Measurements from ENCODE around the gene MMP14. TPM values are rescaled to one million over a fixed set of nuclear protein-coding genes. Genes with fewer than 3 reads are reported as not detected.

Gene MMP14
- total and polyA plus RNA-seq, 2 of the 8 experiments (the other 6 are each of a cell fraction or from before 2014, with no cell fraction given): 58.2 to 86.8 TPM

DNA sequence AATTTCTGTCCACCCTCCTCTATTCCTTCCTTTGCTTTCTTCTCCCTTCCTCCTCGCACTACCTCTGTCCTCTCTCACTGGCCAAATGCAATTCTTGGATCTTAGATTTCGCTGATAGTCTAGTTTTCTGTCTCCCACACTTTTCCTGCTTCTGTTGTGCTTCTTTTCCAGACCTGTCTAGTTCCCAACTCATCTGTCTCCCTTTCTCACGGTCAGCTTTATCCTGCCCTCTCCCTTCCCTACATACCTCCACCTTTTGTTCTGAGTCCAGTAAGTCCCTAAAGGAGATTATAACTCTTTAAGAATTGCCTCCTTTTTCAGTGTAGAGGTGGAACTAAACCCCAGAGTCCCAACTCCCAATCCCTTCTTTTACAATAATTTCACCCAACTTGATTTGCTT lies 880 bp upstream of the MMP14 start:
- H3K36me3 ChIP-seq (ENCODE audit: control insufficient read depth in 2 of 4, insufficient read depth in 4 of 4, low read length in 3 of 4): peaks cover 5 to 25% (median 13%) of the 10 kb centered on the region in 4 experiments; a peak in 7 of 8 replicates
- peak overlapping the region; percentile 73 to 98 for H3K4me2 ChIP-seq (ENCODE audit: insufficient read depth in 1 of 2, low read depth in 2 of 2, low read length in 2 of 2)
- no peak overlapping the region for H3K4ac ChIP-seq (replicated peaks; ENCODE audit: insufficient read length, low read depth, low read length)
- no peaks in the 10 kb centered on the region for H3K27me3 ChIP-seq (replicated peaks in 1 of 4; ENCODE audit: control insufficient read depth in 3 of 4, extremely low read depth in 1 of 4, insufficient read depth in 3 of 4, low read length in 3 of 4)
- POLR2A ChIA-PET (ENCODE audit: partially characterized antibody): interaction anchor here (0.6 to 16.3 kb wide), 8 partner anchors 7 to 265 kb away, joined by 3 to 203 read pairs (median 8); partner anchors contain the start of genes LRP10, MRPL52 and RBM23
- H3K18ac ChIP-seq (ENCODE audit: extremely low read depth, low read length): no peak overlapping the region
- H3K79me1 ChIP-seq (ENCODE audit: low read depth, low read length): peaks cover 8% of the 10 kb centered on the region
- DNase-seq (ENCODE audit: low read depth in 1 of 2, low spot score in 2 of 2): no peak
- H4K20me1 ChIP-seq (replicated peaks in 1 of 2; ENCODE audit: control insufficient read depth in 1 of 2, insufficient read depth in 2 of 2, low read length in 2 of 2): no peaks in the 10 kb centered on the region
- H3K56ac ChIP-seq (replicated peaks; ENCODE audit: insufficient read length, low read depth, low read length): no peak overlapping the region
- H2AK5ac ChIP-seq (ENCODE audit: low read depth, low read length): no peak overlapping the region
- no peak overlapping the region for H4K91ac ChIP-seq (replicated peaks; ENCODE audit: insufficient read length, low read length)
- no peak overlapping the region; a peak in 1 of 7 replicates for H3K9ac ChIP-seq (replicated peaks in 1 of 4; ENCODE audit: extremely low read depth in 1 of 4, low read depth in 3 of 4, low read length in 3 of 4)
- no peak overlapping the region for H2BK12ac ChIP-seq (ENCODE audit: low read depth, low read length)
- H3K4me3 ChIP-seq (ENCODE audit: extremely low read depth in 1 of 4, insufficient read depth in 2 of 4, low read depth in 3 of 4, low read length in 4 of 4): peak overlapping the region in 1 of 4 experiments; percentile 94; a peak in 1 of 8 replicates
- H3K4me1 ChIP-seq (replicated peaks in 1 of 4; ENCODE audit: control insufficient read depth in 3 of 4, insufficient read depth in 4 of 4, low read length in 3 of 4): peaks cover 8 to 20% (median 14%) of the 10 kb centered on the region in 4 experiments
- FAIRE-seq: no peak
- H2BK15ac ChIP-seq (ENCODE audit: low read length): no peak overlapping the region
- H3K9me3 ChIP-seq (ENCODE audit: insufficient read depth in 2 of 2, low read depth in 1 of 2, low read length in 1 of 2): no peaks in the 10 kb centered on the region
- H2AFZ ChIP-seq (ENCODE audit: low read length): no peak overlapping the region
- H3K79me2 ChIP-seq (ENCODE audit: control insufficient read depth in 1 of 2, insufficient read depth in 2 of 2, low read length in 2 of 2): peaks cover 0 to 29% of the 10 kb centered on the region in 2 experiments; a peak in 2 of 4 replicates
- CTCF ChIA-PET (ENCODE audit: partially characterized antibody): interaction anchor here (0.6 to 56.0 kb wide), 9 partner anchors 16 to 1648 kb away, joined by 3 to 1562 read pairs (median 3); partner anchors contain the start of genes LRP10, MMP14, MRPL52 and REM2
- H3K27ac ChIP-seq (ENCODE audit: low read depth, low read length): no peak overlapping the region
- H2BK5ac ChIP-seq (ENCODE audit: low read depth, low read length): peak overlapping the region; percentile 77; the same call in 1 of the 2 replicates
- H3K14ac ChIP-seq (ENCODE audit: insufficient read length): no peak overlapping the region
- H4K5ac ChIP-seq (ENCODE audit: insufficient read length, low read depth, low read length): no peak overlapping the region
- H3K23ac ChIP-seq (ENCODE audit: insufficient read length): no peak overlapping the region
- H3K23me2 ChIP-seq (ENCODE audit: low read depth, low read length): peaks cover 14% of the 10 kb centered on the region; the same call in 1 of the 2 replicates
- 89% methylated on average over 3 of the region's 3 CpGs; no CpG with 5 or more reads in 1 of the 2 experiments for WGBS, 2 experiments (ENCODE audit: extremely low coverage in 1 of 2, insufficient coverage in 1 of 2, insufficient read length in 1 of 2, insufficient replicate concordance in 2 of 2, low coverage in 1 of 2, low lambda C conversion rate in 2 of 2, missing lambda C conversion rate in 1 of 2)
- H4K8ac ChIP-seq (ENCODE audit: extremely low read depth, insufficient read depth, low read length): no peak overlapping the region
- H2BK20ac ChIP-seq (ENCODE audit: low read length): no peak overlapping the region
- H2BK120ac ChIP-seq (replicated peaks; ENCODE audit: low read depth, low read length): no peak overlapping the region
- TF ChIP-seq RBBP5 (IDR thresholded peaks at IDR 0.05; ENCODE audit: borderline replicate concordance, low read depth, low read length) (no peak), POU5F1 (IDR thresholded peaks at IDR 0.05; ENCODE audit: low read depth, low read length) (no peak), GTF2F1 (IDR thresholded peaks at IDR 0.05; ENCODE audit: borderline replicate concordance, low read depth, low read length) (no peak), RNF2 (IDR thresholded peaks at IDR 0.05; ENCODE audit: borderline replicate concordance, low read depth, low read length, missing control alignments, poor library complexity, severe bottlenecking) (no peak), CTBP2 (IDR thresholded peaks at IDR 0.05; ENCODE audit: borderline replicate concordance, insufficient read depth, insufficient read length, low read length) (no peak), CREB1 (IDR thresholded peaks at IDR 0.05) (no peak), RFX5 (IDR thresholded peaks at IDR 0.05; ENCODE audit: borderline replicate concordance, low read depth, low read length) (no peak), YY1 (IDR thresholded peaks at IDR 0.05; ENCODE audit: low read depth, low read length) (no peak), BACH1 (IDR thresholded peaks at IDR 0.05; ENCODE audit: low read length) (no peak), BRCA1 (IDR thresholded peaks at IDR 0.05; ENCODE audit: low read depth, low read length) (no peak), KDM4A (IDR thresholded peaks at IDR 0.05; ENCODE audit: low read depth, low read length, severe bottlenecking) (no peak)

Data from H1 (cell line).